ENCODE results near the gene SDCCAG8. TPM values are rescaled to one million over a fixed set of nuclear protein-coding genes. Genes with fewer than 3 reads are reported as not detected.

SDCCAG8 gene
- total RNA-seq, 2 experiments from 2014 or later: 18.3 to 21.2 TPM

- CTCF ChIA-PET: no interaction called here
- intact Hi-C loops (cut with DNase I, micrococcal nuclease): loop anchor here in 1 of 2 experiments (5.0 kb wide), 2 partner anchors 32 to 1417 kb away; partner anchors contain the start of gene EXO1
- Histone ChIP-seq H3K36me3 (ENCODE audit: insufficient read depth, low read length) (no peaks in the 10 kb centered on the region), H3K27ac (ENCODE audit: low read depth in 1 of 2, low read length in 2 of 2) (no peak overlapping the region), H3K4me1 (ENCODE audit: insufficient read depth, low read length) (no peaks in the 10 kb centered on the region), H3K4me3 (ENCODE audit: low read length) (no peak overlapping the region), H3K27me3 (ENCODE audit: control insufficient read depth in 1 of 2, insufficient read depth in 2 of 2, low read length in 2 of 2) (no peaks in the 10 kb centered on the region), H3K9me3 (ENCODE audit: control insufficient read depth in 1 of 2, insufficient read depth in 1 of 2, low read length in 2 of 2) (no peaks in the 10 kb centered on the region)
- ATAC-seq (ENCODE audit: poor library complexity) (no peak), DNase-seq (peak in 1 of 14 experiments; percentile 25)
- H3K4me3 Mint-ChIP-seq: no peak overlapping the region
- H3K27ac Mint-ChIP-seq: no peak overlapping the region
- POLR2A ChIA-PET: interaction anchor here (0.6 to 1.5 kb wide), 3 partner anchors 9 to 1773 kb away, joined by 3 to 8 read pairs (median 3); partner anchors contain the start of genes CEP170 and SDCCAG8
- H3K27me3 Mint-ChIP-seq: no peaks in the 10 kb centered on the region
- peaks cover 22% of the 10 kb centered on the region for H3K36me3 Mint-ChIP-seq (ENCODE audit: low read depth)
- no peak for TF ChIP-seq CTCF (IDR thresholded peaks at IDR 0.05)
- no peaks in the 10 kb centered on the region for H3K9me3 Mint-ChIP-seq
- peaks cover 46% of the 10 kb centered on the region for H3K4me1 Mint-ChIP-seq (ENCODE audit: low read depth)
These were observed 8.9 kb downstream of the SDCCAG8 start for GRCh38 chr1:243264717-243265116.

GRCh38 chr1:243266231-243266630 is 10.4 kb downstream of the SDCCAG8 start:
- no peak overlapping the region for H3K4me3 ChIP-seq (ENCODE audit: low read length)
- DNase-seq: no peak
- Mint-ChIP-seq H3K27ac (no peak overlapping the region), H3K4me3 (no peak overlapping the region), H3K27me3 (no peaks in the 10 kb centered on the region), H3K9me3 (no peaks in the 10 kb centered on the region), H3K4me1 (ENCODE audit: low read depth) (peaks cover 40% of the 10 kb centered on the region), H3K36me3 (ENCODE audit: low read depth) (peaks cover 26% of the 10 kb centered on the region)
- H3K4me1 ChIP-seq (ENCODE audit: insufficient read depth, low read length): no peaks in the 10 kb centered on the region
- no peaks in the 10 kb centered on the region for H3K9me3 ChIP-seq (ENCODE audit: control insufficient read depth in 1 of 2, insufficient read depth in 1 of 2, low read length in 2 of 2)
- no peak for TF ChIP-seq CTCF (IDR thresholded peaks at IDR 0.05)
- no peak overlapping the region for H3K27ac ChIP-seq (ENCODE audit: low read depth in 1 of 2, low read length in 2 of 2)
- no peak for ATAC-seq (ENCODE audit: poor library complexity)
- POLR2A ChIA-PET: no interaction called here
- CTCF ChIA-PET: no interaction called here
- peaks cover 3% of the 10 kb centered on the region for H3K36me3 ChIP-seq (ENCODE audit: insufficient read depth, low read length)
- H3K27me3 ChIP-seq (ENCODE audit: control insufficient read depth in 1 of 2, insufficient read depth in 2 of 2, low read length in 2 of 2): no peaks in the 10 kb centered on the region
- intact Hi-C loops (cut with DNase I, micrococcal nuclease): loop anchor here in 1 of 2 experiments (5.0 kb wide), 1 partner anchor 34 kb away; no protein-coding TSS in a partner anchor

GRCh38 chr1:243267471-243267880 is 11.6 kb downstream of the SDCCAG8 start:
- TF ChIP-seq CTCF (IDR thresholded peaks at IDR 0.05): no peak
- no peak overlapping the region for H3K27ac ChIP-seq (ENCODE audit: low read depth in 1 of 2, low read length in 2 of 2)
- POLR2A ChIA-PET: no interaction called here
- no peak overlapping the region for H3K4me3 Mint-ChIP-seq
- peaks cover 38% of the 10 kb centered on the region for H3K4me1 Mint-ChIP-seq (ENCODE audit: low read depth)
- no peaks in the 10 kb centered on the region for H3K27me3 ChIP-seq (ENCODE audit: control insufficient read depth in 1 of 2, insufficient read depth in 2 of 2, low read length in 2 of 2)
- ATAC-seq (ENCODE audit: poor library complexity) (no peak), DNase-seq (peak in 2 of 14 experiments; percentile 39 to 49)
- no peaks in the 10 kb centered on the region for H3K9me3 Mint-ChIP-seq
- no peaks in the 10 kb centered on the region for H3K4me1 ChIP-seq (ENCODE audit: insufficient read depth, low read length)
- H3K9me3 ChIP-seq (ENCODE audit: control insufficient read depth in 1 of 2, insufficient read depth in 1 of 2, low read length in 2 of 2): no peaks in the 10 kb centered on the region
- intact Hi-C loops (cut with DNase I, micrococcal nuclease): loop anchor here in 1 of 2 experiments (5.0 kb wide), 1 partner anchor 35 kb away; no protein-coding TSS in a partner anchor
- no peak overlapping the region for H3K27ac Mint-ChIP-seq
- H3K4me3 ChIP-seq (ENCODE audit: low read length): no peak overlapping the region
- no peaks in the 10 kb centered on the region for H3K27me3 Mint-ChIP-seq
- H3K36me3 ChIP-seq (ENCODE audit: insufficient read depth, low read length): peaks cover 3% of the 10 kb centered on the region
- peaks cover 31% of the 10 kb centered on the region for H3K36me3 Mint-ChIP-seq (ENCODE audit: low read depth)
- CTCF ChIA-PET: no interaction called here

All from CD4-positive, alpha-beta T cell (primary cell).